Loucy (cell line): ENCODE results near the gene UTP3.
A peak's percentile ranks its signal among the peaks of the same experiment; 100 is the strongest.
"Not testable (repeated sequence)": the region's sequence is repeated elsewhere in the genome, so short reads cannot be mapped to it uniquely, and the experiment has no call there.

Experiments
- H2AFZ ChIP-seq: fragments of 200-600 bp; sonication (generic); 2 replicates; pipeline ENCODE4 v1.6.0; 2016; ENCODE audit warnings: antibody characterized with exemption, mild to moderate bottlenecking, low read length, moderate library complexity
- H3F3A ChIP-seq: fragments of 200-600 bp; 2 replicates; pipeline ENCODE4 v1.6.0; 2016; ENCODE audit warnings: antibody characterized with exemption, low read depth, mild to moderate bottlenecking
- H3K27me3 ChIP-seq: fragments of 200-600 bp; sonication (generic); 2 replicates; pipeline ENCODE4 v1.6.1; 2014; ENCODE audit warnings: low read length, mild to moderate bottlenecking; ENCODE audit not compliant: insufficient read depth, poor library complexity, severe bottlenecking
- H3K36me3 ChIP-seq: fragments of 200-600 bp; sonication (generic); 2 replicates; pipeline ENCODE4 v1.6.1; 2016; ENCODE audit warnings: low read length; ENCODE audit not compliant: insufficient read depth
- H3K4me1 ChIP-seq: fragments of 200-600 bp; sonication (generic); 2 replicates; pipeline ENCODE4 v1.5.1; 2014; ENCODE audit warnings: low read length, mild to moderate bottlenecking; ENCODE audit not compliant: insufficient read depth, poor library complexity, severe bottlenecking
- H3K4me2 ChIP-seq: fragments of 200-600 bp; sonication (generic); 2 replicates; pipeline ENCODE4 v1.6.0; 2014; ENCODE audit warnings: antibody characterized with exemption, low read length, low read depth, mild to moderate bottlenecking; ENCODE audit not compliant: poor library complexity, severe bottlenecking
- H3K4me3 ChIP-seq: fragments of 200-600 bp; sonication (generic); 2 replicates; pipeline ENCODE4 v1.5.1; 2014; ENCODE audit warnings: low read length, mild to moderate bottlenecking, mixed read lengths; ENCODE audit not compliant: poor library complexity, severe bottlenecking
- H3K79me2 ChIP-seq: fragments of 200-600 bp; sonication (generic); 2 replicates; pipeline ENCODE4 v1.6.1; 2014; ENCODE audit warnings: low read length; ENCODE audit not compliant: insufficient read depth
- H3K9ac ChIP-seq: fragments of 200-600 bp; sonication (generic); 2 replicates; pipeline ENCODE4 v1.6.0; 2014; ENCODE audit warnings: mild to moderate bottlenecking, low read depth, low read length, moderate library complexity; ENCODE audit not compliant: poor library complexity, severe bottlenecking
- H3K9me2 ChIP-seq: fragments of 200-600 bp; sonication (generic); replicated peaks from 2 replicates; pipeline ENCODE4 v1.6.1; 2016; ENCODE audit warnings: low read depth, low read length, mixed read lengths
- H3K9me3 ChIP-seq: fragments of 200-600 bp; sonication (generic); 2 replicates; pipeline ENCODE4 v1.6.1; 2014; ENCODE audit warnings: mild to moderate bottlenecking, antibody characterized with exemption, low read length, low read depth; ENCODE audit not compliant: insufficient read depth
- H4K20me1 ChIP-seq: fragments of 200-600 bp; sonication (generic); 2 replicates; pipeline ENCODE4 v1.6.0; 2014; ENCODE audit warnings: antibody characterized with exemption, low read length, mild to moderate bottlenecking; ENCODE audit not compliant: insufficient read depth, poor library complexity, severe bottlenecking
- EZH2phosphoT487 ChIP-seq: fragments of 200-600 bp; IDR thresholded peaks from 2 replicates; pipeline ENCODE4 v1.6.1; 2018; ENCODE audit warnings: antibody characterized with exemption, mild to moderate bottlenecking, moderate library complexity, borderline replicate concordance
- TF ChIP-seq, protein P1 (sequence below): fragments of 200-600 bp; sonication (generic); conservative IDR thresholded peaks from 2 replicates; pipeline ENCODE4 v1.5.1; 2014; ENCODE audit warnings: mild to moderate bottlenecking, antibody characterized with exemption, low read length

Gene UTP3

DNA sequence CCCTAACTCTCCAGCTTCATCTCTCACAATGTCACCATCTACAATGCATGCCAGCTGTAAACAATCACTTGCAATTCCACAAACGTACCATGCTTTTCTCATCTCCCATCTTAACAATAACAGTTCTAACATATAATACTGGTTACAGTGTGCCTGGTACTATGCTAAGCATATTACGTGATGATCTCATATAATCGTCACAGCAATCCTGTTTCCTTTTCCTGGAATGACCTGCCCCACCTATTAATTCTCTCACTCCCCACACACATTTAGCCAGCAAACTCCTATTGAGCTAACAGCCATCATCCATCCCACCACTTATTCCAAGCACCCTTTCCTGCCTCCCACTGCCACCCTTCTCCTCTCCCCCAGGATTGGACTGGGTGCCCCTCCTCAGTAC lies 29.9 kb upstream of the UTP3 start:
- Histone ChIP-seq H3K9ac (no peak overlapping the region), H3K9me2 (no peaks in the 10 kb centered on the region), H2AFZ (peak overlapping the region; percentile 13; the same call in 1 of the 2 replicates), H3K4me3 (no peak overlapping the region), H3K4me1 (peaks cover 6% of the 10 kb centered on the region), H3K36me3 (no peaks in the 10 kb centered on the region), H3K4me2 (no peak overlapping the region), H4K20me1 (no peaks in the 10 kb centered on the region), H3K27me3 (no peaks in the 10 kb centered on the region), H3K9me3 (no peaks in the 10 kb centered on the region), H3F3A (no peaks in the 10 kb centered on the region), H3K79me2 (no peaks in the 10 kb centered on the region)
- no peak for TF ChIP-seq EZH2phosphoT487
- TF ChIP-seq, protein P1, sequence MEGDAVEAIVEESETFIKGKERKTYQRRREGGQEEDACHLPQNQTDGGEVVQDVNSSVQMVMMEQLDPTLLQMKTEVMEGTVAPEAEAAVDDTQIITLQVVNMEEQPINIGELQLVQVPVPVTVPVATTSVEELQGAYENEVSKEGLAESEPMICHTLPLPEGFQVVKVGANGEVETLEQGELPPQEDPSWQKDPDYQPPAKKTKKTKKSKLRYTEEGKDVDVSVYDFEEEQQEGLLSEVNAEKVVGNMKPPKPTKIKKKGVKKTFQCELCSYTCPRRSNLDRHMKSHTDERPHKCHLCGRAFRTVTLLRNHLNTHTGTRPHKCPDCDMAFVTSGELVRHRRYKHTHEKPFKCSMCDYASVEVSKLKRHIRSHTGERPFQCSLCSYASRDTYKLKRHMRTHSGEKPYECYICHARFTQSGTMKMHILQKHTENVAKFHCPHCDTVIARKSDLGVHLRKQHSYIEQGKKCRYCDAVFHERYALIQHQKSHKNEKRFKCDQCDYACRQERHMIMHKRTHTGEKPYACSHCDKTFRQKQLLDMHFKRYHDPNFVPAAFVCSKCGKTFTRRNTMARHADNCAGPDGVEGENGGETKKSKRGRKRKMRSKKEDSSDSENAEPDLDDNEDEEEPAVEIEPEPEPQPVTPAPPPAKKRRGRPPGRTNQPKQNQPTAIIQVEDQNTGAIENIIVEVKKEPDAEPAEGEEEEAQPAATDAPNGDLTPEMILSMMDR, result no peak

DNA sequence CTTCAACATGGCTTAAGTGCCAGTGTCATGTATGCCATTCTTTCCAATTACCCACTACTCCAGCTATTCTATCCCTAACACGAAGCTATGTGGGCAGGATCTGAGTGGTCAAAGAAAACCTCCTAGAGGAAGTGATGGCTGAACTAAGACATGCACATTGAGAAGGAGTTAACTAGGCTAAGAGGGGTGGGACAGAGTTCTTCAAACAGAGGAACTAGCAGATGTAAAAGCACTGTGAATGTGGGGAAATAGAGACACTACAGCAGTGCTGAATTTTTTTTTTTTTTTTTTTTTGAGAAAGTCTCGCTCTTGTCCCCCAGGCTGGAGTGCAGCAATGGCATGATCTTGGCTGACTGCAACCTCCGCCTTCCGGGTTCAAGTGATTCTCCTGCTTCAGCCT lies 28.2 kb upstream of the UTP3 start:
- no peak overlapping the region for H3K4me2 ChIP-seq
- H3K79me2 ChIP-seq, result no peaks in the 10 kb centered on the region
- no peak overlapping the region for H2AFZ ChIP-seq
- no peaks in the 10 kb centered on the region for H3K27me3 ChIP-seq
- no peak overlapping the region for H3K9ac ChIP-seq
- TF ChIP-seq, protein P1, result no peak
- TF ChIP-seq EZH2phosphoT487, result no peak
- no peaks in the 10 kb centered on the region for H3F3A ChIP-seq
- no peak overlapping the region for H3K4me3 ChIP-seq
- H4K20me1 ChIP-seq, result no peaks in the 10 kb centered on the region
- H3K9me3 ChIP-seq, result no peaks in the 10 kb centered on the region
- no peaks in the 10 kb centered on the region for H3K9me2 ChIP-seq
- no peaks in the 10 kb centered on the region for H3K36me3 ChIP-seq
- peaks cover 6% of the 10 kb centered on the region for H3K4me1 ChIP-seq

DNA sequence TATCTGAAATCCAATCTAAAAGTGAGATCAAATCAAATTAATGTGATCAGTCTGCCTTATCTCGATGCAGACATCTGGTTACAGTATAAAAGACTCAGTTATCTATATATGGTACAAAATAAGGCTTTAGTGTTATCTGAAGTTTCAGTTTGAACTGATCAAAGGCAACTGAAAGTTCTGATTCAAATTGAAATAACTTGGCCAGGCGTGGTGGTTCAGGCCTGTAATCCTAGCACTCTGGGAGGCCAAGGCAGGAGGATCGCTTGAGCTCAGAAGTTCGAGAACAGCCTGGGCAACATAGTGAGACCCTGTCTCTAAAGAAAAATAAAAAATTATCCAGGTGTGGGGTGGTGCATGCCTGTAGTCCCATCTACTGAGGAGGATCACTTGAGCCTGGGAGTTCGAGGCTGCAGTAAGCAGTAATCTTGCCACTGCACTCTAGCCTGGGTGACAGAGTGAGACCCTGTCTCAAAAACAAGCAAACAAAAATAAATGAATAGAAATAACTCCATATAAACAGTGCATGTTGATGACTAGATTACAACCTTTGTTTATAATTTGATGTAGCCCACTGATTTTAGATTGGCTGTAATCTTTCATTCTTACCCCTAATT lies 26.9 kb upstream of the UTP3 start:
- H3K9me2 ChIP-seq, H3K79me2 ChIP-seq, H2AFZ ChIP-seq, H3K9me3 ChIP-seq, H3F3A ChIP-seq, H3K36me3 ChIP-seq, H3K27me3 ChIP-seq, H3K4me1 ChIP-seq, H3K4me2 ChIP-seq, H3K4me3 ChIP-seq, H3K9ac ChIP-seq, H4K20me1 ChIP-seq: not testable (repeated sequence)

DNA sequence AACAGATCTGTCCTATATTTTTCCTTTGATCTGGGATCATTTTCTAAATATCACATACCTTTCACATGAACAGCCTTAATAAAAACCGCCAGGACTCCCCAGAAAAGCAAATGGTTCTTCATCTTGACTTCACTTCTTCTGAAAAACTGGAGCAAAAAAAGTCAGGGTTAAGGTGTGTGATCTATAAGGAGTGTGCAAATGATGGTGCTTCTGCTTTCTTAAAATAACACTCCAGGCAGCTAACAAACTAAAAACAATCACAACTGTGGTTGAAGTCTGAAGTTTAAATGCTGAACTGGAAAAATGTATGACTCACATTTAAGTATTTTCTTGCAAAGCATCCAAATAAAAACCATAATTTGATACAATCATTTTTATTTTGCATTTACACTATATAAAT lies 22.0 kb upstream of the UTP3 start, which contains the start of gene JCHAIN:
Gene JCHAIN, minus strand, starts transcription at position 140 of the 400 bp plus-strand sequence. Its CDS starts 18 bp downstream, at position 122.
- no peak within 1 kb of the TSS for H3K4me3 ChIP-seq
- peaks cover 8% of the 10 kb centered on the region for H3K4me1 ChIP-seq
- no peaks in the 10 kb centered on the region for H3K27me3 ChIP-seq
- no peaks in the 10 kb centered on the region for H3K9me3 ChIP-seq
- H4K20me1 ChIP-seq, result no peaks in the 10 kb centered on the region
- no peak within 1 kb of the TSS for H3K4me2 ChIP-seq
- H3K9ac ChIP-seq, result no peak within 1 kb of the TSS
- no peaks in the 10 kb centered on the region for H3K79me2 ChIP-seq
- no peaks in the 10 kb centered on the region for H3F3A ChIP-seq
- H3K36me3 ChIP-seq, result no peaks in the 10 kb centered on the region
- no peaks in the 10 kb centered on the region for H3K9me2 ChIP-seq
- H2AFZ ChIP-seq, result peak within 1 kb of the TSS; percentile 56; the same call in 1 of the 2 replicates
- TF ChIP-seq, protein P1, result no peak
- TF ChIP-seq EZH2phosphoT487, result no peak
